Smooth muscle cell (in vitro differentiated cells): ENCODE measurements around the gene KCNRG. TPM values are rescaled to one million over a fixed set of nuclear protein-coding genes. Genes with fewer than 3 reads are reported as not detected.

Source experiments
- DNase-seq: peaks from one replicate; lab custom pipeline; 2025; ENCODE audit not compliant: unreplicated experiment; lab: John Stamatoyannopoulos, UW
- H2AFZ ChIP-seq: fragments of 200-600 bp; sonication (generic); 2 replicates; pipeline ENCODE4 v1.6.0; 2016; ENCODE audit warnings: antibody characterized with exemption, low read depth, mild to moderate bottlenecking
- H3F3A ChIP-seq: fragments of 200-600 bp; sonication (generic); 2 replicates; pipeline ENCODE4 v1.6.0; 2017; ENCODE audit warnings: antibody characterized with exemption, low read depth
- H3K27ac ChIP-seq: fragments of 200-600 bp; sonication (generic); 2 replicates; pipeline ENCODE4 v1.5.1; 2016; ENCODE audit warnings: low read depth, mild to moderate bottlenecking
- H3K27me3 ChIP-seq: fragments of 200-600 bp; sonication (generic); 2 replicates; pipeline ENCODE4 v1.6.1; 2016; ENCODE audit warnings: low read depth, mild to moderate bottlenecking
- H3K36me3 ChIP-seq: fragments of 200-600 bp; sonication (generic); 2 replicates; pipeline ENCODE4 v1.5.1; 2016; ENCODE audit warnings: low read depth
- H3K4me1 ChIP-seq: fragments of 200-600 bp; sonication (generic); 2 replicates; pipeline ENCODE4 v1.5.1; 2016; ENCODE audit warnings: low read depth
- H3K4me2 ChIP-seq: fragments of 200-600 bp; sonication (generic); 2 replicates; pipeline ENCODE4 v1.6.0; 2016; ENCODE audit warnings: mild to moderate bottlenecking
- H3K4me3 ChIP-seq: fragments of 200-600 bp; sonication (generic); 2 replicates; pipeline ENCODE4 v1.5.1; 2016; ENCODE audit warnings: mild to moderate bottlenecking
- H3K79me2 ChIP-seq: fragments of 200-600 bp; sonication (generic); 2 replicates; pipeline ENCODE4 v1.6.0; 2016; ENCODE audit warnings: low read depth, mild to moderate bottlenecking
- H3K9ac ChIP-seq: fragments of 200-600 bp; sonication (generic); 2 replicates; pipeline ENCODE4 v1.6.0; 2016; ENCODE audit warnings: low read depth
- H3K9me3 ChIP-seq: fragments of 200-600 bp; sonication (generic); replicated peaks from 2 replicates; pipeline ENCODE4 v1.5.1; 2016; ENCODE audit warnings: low read depth
- H4K20me1 ChIP-seq: fragments of 200-600 bp; sonication (generic); 2 replicates; pipeline ENCODE4 v1.6.0; 2016; ENCODE audit warnings: low read depth
- WGBS: methylation state at CpG from one replicate; pipeline ENCODE4 v1.1.7; 2016; ENCODE audit warnings: low lambda C conversion rate; 5-methylcytosine and 5-hydroxymethylcytosine counted together
- polyA plus RNA-seq: library from polyadenylated mRNA; unstranded; fragments of >200 nt; fragmentation: Nextera tagmentation; extraction: Ambion mirVana; gene quantifications from 2 replicates; pipeline ENCODE4 v1.2.1, GENCODE V29; 2016
- total RNA-seq: library from RNA; depleted of rRNA; stranded (reverse); fragments of >200 nt; gene quantifications from 2 replicates; pipeline ENCODE4 v1.2.3, GENCODE V29; 2014
- TF ChIP-seq, protein P1 (sequence below): fragments of 200-600 bp; sonication (generic); IDR thresholded peaks from 2 replicates; pipeline ENCODE4 v1.5.1; 2017; ENCODE audit warnings: borderline replicate concordance, mild to moderate bottlenecking, antibody characterized with exemption; ENCODE audit not compliant: insufficient read depth, poor library complexity, severe bottlenecking

Gene KCNRG
- total and polyA plus RNA-seq, 2 experiments from 2014 or later, result 0.87 to 2.7 TPM

DNA sequence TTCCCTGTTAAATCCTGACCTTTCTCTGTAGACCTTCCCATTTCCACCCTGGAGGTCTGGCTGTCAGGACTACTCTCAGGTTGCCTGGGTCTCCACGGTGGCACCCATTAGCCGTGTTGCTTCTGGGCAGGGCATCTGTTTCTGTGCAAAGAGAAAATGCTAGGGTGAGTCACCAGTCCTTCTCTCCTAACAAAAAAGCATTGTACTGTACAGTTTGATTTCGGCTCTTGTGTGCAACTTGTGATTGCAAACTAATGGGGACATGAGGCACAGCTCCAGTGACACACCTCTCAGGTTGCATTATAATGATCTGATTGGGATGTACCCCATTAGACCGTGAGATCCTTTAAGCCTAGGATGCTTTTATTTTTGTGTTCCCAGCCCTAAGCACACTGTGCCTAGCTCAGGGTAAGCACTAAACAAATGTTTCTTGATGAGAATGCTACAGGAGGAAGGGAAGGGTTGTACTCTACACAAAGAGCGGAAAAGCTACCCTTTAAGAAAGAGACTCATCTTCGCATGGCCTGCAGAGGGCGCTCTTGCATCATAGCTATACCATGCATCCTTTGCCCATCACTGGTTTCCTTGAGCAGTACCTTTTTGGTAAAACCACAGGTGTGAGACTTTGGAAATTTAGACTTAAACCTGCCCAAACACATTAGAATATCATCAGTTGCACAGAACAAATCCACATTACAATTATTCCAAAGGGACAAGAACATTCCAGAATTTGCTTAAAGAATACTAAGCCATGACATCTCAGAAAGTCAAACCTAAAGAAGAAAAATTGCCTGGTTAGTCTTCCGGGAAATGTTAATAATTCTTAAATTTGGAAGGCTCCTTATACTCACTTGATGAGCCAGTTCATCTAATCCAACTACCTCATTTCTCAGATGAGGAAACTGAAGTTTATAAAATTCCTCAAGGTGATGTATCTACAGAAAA is 38.7 kb upstream of the KCNRG start:
- 48% methylated on average over 8 of the region's 8 CpGs for WGBS
- H3K4me1 ChIP-seq, result no peaks in the 10 kb centered on the region
- H2AFZ ChIP-seq, result no peak overlapping the region
- no peaks in the 10 kb centered on the region for H3K36me3 ChIP-seq
- H3K27ac ChIP-seq, result no peak overlapping the region
- no peak overlapping the region for H3K4me2 ChIP-seq
- H3K27me3 ChIP-seq, result no peaks in the 10 kb centered on the region
- H3F3A ChIP-seq, result no peaks in the 10 kb centered on the region
- H3K9me3 ChIP-seq, result no peaks in the 10 kb centered on the region
- H3K79me2 ChIP-seq, result no peaks in the 10 kb centered on the region
- no peak overlapping the region for H3K9ac ChIP-seq
- DNase-seq, result peak; percentile 1
- no peak overlapping the region for H3K4me3 ChIP-seq
- TF ChIP-seq, protein P1, sequence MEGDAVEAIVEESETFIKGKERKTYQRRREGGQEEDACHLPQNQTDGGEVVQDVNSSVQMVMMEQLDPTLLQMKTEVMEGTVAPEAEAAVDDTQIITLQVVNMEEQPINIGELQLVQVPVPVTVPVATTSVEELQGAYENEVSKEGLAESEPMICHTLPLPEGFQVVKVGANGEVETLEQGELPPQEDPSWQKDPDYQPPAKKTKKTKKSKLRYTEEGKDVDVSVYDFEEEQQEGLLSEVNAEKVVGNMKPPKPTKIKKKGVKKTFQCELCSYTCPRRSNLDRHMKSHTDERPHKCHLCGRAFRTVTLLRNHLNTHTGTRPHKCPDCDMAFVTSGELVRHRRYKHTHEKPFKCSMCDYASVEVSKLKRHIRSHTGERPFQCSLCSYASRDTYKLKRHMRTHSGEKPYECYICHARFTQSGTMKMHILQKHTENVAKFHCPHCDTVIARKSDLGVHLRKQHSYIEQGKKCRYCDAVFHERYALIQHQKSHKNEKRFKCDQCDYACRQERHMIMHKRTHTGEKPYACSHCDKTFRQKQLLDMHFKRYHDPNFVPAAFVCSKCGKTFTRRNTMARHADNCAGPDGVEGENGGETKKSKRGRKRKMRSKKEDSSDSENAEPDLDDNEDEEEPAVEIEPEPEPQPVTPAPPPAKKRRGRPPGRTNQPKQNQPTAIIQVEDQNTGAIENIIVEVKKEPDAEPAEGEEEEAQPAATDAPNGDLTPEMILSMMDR, result peak; percentile 92
- H4K20me1 ChIP-seq, result no peaks in the 10 kb centered on the region

DNA sequence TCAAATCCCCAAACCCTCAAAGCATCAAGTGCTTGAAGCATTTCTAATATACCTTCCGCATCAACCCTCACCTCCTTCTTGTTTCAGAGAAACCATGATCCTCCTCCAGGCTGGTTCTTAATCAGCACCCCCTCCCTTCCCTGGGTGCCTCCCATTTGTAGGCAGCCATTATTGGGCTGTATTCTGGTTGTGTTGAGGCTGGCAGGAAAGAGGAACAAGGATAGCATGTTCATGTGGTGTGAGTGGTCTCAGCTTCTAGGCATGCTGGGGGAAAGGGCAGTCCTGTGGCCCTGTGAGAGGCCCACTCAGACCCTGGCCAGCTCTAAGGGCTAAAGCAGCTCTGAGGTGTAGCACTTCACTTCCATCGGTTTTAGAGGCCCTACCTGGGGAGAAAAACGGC is 37.3 kb upstream of the KCNRG start:
- H3K27ac ChIP-seq, result no peak overlapping the region
- no peaks in the 10 kb centered on the region for H3K27me3 ChIP-seq
- DNase-seq, result no peak
- no peak overlapping the region for H2AFZ ChIP-seq
- no peaks in the 10 kb centered on the region for H3K79me2 ChIP-seq
- TF ChIP-seq, protein P1, result no peak
- H3K4me1 ChIP-seq, result no peaks in the 10 kb centered on the region
- no peaks in the 10 kb centered on the region for H4K20me1 ChIP-seq
- H3K36me3 ChIP-seq, result no peaks in the 10 kb centered on the region
- no peaks in the 10 kb centered on the region for H3K9me3 ChIP-seq
- 91% methylated on average over 3 of the region's 3 CpGs for WGBS
- no peaks in the 10 kb centered on the region for H3F3A ChIP-seq
- no peak overlapping the region for H3K9ac ChIP-seq
- H3K4me2 ChIP-seq, result no peak overlapping the region
- no peak overlapping the region for H3K4me3 ChIP-seq

DNA sequence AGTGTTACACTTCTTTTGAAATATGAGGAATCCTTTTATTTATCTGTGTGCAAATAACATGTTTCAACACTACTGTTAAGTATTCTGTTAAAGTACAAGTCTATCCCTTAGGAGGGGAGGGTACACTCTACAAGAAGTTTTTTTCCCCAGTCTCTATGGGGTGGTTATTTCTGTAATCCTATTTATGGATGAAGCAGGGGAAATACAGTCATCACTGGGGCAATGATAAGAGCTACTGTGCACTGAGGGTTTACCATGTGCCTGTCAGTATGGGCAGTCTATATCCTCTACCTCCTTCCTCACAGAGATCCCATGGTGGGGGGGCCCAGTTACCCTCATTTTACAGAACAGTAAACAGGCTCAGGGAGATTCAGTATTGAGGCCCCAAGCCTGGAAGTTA is 35.0 kb upstream of the KCNRG start:
- Histone ChIP-seq H3K9me3 (no peaks in the 10 kb centered on the region), H4K20me1 (no peaks in the 10 kb centered on the region), H3K4me1 (no peaks in the 10 kb centered on the region), H3K27ac (no peak overlapping the region), H2AFZ (no peak overlapping the region), H3K27me3 (no peaks in the 10 kb centered on the region), H3K36me3 (no peaks in the 10 kb centered on the region), H3K79me2 (no peaks in the 10 kb centered on the region), H3K4me2 (no peak overlapping the region), H3F3A (no peaks in the 10 kb centered on the region), H3K4me3 (no peak overlapping the region), H3K9ac (no peak overlapping the region)
- TF ChIP-seq, protein P1, result no peak
- DNase-seq, result no peak

DNA sequence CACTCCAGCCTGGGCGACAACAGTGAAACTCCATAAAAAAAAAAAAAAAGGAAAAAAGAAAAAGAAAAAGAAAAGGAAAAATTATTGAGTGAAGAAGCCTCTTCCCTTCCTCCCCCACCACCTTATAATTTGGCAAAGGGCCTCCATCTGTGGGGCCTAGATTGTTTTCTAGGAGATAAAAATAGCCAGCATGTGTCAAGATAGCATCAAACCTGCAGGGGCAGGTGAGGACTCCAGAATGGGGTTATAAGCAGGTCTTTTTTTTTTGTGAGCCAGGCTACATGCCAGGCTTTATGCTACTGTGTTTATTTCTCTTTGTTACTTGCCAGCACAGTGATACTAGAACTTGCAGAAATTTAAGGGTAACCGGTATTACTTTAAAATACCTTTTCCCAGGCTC is 30.1 kb upstream of the KCNRG start:
- Histone ChIP-seq H3K27ac (no peak overlapping the region), H3K4me2 (no peak overlapping the region)

More for the DNA sequence above, 30.1 kb upstream of the KCNRG start:
- Histone ChIP-seq H3K79me2 (no peaks in the 10 kb centered on the region), H3K9me3 (no peaks in the 10 kb centered on the region), H3K36me3 (no peaks in the 10 kb centered on the region), H3K27me3 (no peaks in the 10 kb centered on the region), H2AFZ (no peak overlapping the region), H3K9ac (no peak overlapping the region), H3K4me3 (no peak overlapping the region), H3K4me1 (no peaks in the 10 kb centered on the region), H3F3A (no peaks in the 10 kb centered on the region), H4K20me1 (no peaks in the 10 kb centered on the region)
- no peak for DNase-seq
- 100% methylated on average over 2 of the region's 2 CpGs for WGBS
- TF ChIP-seq, protein P1, result no peak
